Stimulated activated CD8-positive, alpha-beta memory T cell treated with anti-CD3 and anti-CD28 coated beads, Interleukin-7, amount 100 ng/mL, for 1 hour (primary cell): ENCODE data around the gene KRT86.
"Not testable (repeated sequence)": the region's sequence is repeated elsewhere in the genome, so short reads cannot be mapped to it uniquely, and the experiment has no call there.

Source experiments
- DNase-seq, 2 donors: peaks; one replicate each; pipeline ENCODE4 v3.0.0-alpha.2; 2020; ENCODE audit warnings: low read depth in 2 of 2

KRT86 gene

DNA sequence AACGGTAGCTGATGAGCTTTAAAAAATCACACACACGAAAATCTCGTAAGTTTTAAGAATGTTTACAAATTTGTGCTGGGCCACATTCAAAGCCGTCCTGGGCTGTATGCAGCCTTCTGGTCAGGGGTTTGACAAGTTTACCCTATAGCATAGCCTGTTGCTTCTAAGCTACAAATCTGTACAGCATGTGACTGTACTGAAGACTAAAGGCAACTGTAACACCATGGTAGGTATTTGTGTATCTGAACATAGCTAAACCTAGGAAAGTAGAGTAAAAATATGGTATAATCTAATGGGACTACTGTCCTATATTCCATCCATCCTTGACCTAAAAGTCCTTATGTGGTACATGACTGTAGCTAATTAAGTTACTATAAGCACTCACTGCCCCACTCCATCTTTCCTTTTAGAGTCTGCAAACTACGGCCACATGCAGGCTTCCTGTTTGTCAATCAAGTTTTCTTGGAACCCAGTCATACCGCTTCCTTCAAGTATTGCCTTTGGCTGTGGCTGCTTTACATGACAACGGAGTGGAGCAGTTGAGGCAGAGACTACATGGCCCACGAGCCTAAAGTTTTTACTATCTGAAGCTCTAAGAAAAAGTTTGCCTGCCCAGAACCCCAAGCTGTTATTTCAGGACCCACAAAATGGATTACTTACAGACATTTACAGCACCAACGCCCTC is 22.9 kb upstream of the KRT86 start:
- no peak for DNase-seq

DNA sequence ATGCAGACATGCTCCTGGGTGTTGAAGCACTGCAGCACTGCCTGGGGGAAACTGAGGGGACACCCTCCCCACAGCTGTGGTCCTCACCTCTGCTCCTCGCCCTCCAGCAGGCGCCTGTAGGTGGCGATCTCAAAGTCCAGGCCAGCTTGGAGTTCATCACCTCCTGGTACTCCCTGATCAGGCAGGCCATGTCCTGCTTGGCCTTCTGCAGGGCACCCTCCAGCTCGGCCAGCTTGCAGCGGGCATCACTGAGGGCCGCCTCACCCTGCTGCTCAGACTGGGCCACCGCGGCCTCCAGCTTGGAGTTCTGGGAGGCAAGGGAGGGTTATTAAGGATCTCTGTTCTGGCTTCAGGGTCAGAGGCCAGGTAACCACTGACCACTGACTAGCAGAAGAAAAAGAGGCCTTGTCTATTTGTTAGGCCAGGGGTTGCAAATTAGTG is 22.2 kb upstream of the KRT86 start:
- not testable (repeated sequence) for DNase-seq

DNA sequence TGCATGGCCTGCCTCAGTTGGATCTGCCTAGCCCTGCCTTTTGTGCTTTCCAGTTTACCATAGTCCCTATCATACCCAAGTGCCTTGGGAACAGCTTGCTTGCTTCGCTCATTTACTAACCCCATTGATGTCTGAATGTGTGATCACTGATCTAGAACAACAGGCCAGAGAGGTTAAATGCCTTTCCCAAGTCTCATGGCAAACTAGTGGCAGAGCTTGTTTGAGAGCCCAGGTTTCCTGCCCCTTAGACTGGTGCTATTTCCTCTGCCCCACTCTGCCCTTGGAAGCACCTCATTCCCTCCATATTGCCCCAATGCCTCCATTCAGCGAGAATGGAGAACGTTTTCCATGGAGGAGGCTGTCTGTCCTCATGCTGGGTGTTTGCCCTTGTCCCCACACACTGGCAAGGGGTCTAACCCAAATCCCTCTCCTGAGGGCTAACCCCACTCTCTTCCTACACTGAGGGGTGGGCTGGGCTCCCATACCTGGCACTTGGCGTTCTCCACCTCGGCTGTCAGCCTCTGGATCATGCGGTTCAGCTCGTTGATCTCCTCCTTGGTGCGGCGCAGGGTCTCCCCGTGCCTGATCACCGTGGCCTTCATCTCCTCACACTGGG is 21.6 kb upstream of the KRT86 start:
- DNase-seq = no peak

DNA sequence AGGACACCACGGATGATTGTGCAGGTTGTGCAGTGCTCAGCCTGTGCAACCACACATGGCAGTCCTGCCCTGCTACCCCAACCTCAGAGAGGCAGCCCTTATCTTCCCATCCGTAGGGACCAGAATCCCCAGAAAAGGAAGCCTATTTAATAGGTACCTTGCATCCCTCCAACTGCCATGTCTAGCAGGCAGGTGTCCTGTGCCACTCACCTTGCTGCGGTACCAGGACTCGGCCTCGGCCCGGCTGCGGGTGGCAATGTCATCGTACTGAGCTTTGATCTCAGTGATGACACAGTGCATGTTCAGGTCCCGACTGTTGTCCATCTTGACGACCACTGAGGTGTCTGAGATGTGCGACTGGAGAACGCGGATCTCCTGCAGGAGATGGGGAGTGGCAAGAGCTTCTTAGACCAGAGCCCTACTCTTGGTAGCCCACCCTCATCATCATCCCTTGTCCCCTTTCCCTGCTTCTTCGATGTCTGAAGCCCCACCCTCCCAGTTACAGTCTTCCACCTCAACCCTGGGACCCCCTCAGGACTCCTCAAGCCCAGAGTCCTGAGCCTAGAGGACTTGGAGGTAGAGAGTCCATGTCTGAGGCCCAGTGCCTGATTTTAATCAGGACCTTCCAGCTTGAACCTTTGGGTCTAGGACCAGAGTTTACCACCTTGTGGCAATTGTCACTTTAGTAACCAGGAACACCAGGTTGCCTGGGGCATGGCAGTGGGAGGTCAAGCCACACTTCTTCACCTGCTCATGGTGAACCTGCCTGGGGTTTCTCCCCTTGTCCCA is 20.9 kb upstream of the KRT86 start:
- no peak for DNase-seq

DNA sequence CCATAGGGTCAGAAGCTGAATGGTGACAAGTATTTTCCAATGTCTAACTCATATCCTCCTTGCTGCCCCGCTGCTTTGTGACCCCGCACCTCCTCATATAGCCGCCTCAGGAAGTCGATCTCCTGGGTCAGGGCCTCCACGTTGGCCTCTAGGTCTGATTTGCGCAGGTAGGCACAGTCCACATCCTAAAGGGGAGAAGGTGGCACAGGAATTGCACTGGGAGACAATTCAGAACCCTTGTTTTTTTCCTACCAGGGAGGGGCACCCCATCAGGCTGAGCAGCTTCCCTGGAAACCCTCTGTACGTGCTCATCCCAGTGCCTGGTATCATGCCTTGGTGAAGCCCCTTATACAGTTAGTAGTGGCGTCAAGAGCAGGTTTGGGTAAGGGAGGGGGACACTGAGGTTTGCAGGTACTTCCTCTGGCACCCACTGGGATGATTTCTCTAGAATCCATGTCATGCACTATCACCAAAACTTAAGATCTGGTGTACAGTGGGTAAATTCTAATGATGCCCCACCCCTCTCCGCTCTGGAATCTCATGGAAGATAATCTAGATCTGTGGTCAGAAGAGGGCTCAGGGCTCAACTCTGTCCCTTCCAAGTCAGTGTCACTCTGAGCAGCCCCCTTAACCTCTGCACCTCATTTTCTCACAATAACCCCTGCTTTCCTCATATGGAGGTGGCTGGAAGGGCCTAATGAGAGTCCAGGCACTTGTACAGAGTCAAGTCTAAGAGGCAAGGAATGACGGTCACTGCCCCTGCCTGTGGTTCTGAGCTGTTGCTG is 20.1 kb upstream of the KRT86 start:
- DNase-seq = no peak

DNA sequence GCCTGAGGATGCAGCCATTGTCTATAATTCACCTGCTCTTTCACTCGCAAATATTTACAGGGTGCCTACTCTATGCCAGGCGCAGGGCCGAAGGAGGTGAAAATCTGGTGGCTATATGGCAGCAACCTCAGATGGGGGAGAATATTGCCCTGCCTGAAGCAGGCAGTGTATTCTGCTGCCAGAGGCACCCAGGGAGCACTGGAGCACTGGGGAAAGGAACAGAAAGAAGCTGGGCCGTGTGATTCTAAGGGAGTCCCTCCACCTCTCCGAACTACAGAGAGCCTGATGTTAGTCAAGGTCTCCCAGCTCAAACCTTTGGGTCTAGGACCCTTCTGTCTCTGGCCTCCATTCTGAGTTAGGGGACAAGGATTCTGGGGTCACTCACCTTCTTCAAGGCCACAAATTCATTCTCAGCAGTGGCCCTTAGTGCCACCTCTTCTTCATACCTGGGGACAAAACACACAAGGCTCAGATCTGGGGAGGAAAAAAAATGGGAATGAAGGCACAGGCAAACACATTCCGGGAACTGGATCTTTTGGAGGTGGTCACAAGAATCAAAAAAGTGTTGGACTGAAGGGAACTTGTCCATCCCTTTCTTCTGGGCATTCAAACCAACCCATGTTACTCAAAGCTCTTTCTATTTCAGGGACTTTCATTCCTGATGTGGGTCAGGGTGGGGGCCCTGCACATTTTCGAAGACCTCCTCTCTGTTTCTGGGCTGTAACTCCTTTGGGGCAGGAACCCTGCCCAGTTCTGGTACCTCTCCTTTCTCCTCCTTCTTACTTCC is 19.3 kb upstream of the KRT86 start:
- DNase-seq = no peak

DNA sequence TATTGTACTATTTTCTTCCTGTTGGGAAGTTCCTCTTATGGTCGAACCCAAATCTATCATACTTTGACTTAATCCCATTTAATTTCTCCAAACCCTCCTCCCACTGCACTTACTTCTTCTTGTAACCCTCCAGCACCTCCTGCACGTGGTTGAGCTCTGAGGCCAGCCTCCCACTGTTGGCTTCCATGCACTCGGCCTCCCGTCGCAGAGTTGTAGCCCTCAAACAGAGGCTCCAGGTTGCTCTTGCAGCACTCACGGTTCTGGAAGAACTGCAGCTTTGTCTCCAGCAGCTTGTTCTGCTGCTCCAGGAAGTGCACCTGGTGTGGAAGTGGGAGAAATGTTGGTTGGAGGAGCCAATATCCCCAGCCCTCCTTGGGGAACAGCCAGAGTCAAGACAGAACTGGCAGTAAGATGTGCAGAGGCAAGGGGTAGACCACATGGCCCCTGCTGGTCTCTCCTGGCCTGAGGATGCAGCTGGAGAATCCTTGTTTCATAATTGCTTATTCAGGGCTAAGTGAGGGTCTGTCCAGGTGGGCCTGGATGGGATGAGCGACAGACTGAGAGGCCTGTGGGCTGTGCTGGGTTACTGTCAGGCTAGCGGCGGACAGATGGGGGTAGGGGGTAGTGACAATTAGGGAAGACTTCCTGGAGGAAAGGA is 18.4 kb upstream of the KRT86 start:
- no peak for DNase-seq

DNA sequence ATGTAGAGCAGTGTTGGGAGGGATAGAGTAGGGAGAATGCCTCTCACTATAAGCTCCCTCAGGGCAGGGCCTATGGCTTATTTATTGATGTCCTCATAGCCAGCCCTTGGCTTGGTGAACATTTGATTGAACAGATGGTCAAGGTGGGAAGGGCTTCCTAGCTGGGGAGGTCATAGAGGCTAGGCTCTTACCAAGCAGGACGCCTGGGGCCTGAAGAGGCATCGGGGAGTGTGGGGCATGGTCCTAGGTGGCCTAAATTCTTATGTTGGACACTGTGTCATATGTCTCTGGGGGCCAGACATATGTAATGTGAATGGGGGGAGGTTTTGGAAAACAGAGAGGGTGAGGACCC is 17.9 kb upstream of the KRT86 start:
- DNase-seq = no peak

DNA sequence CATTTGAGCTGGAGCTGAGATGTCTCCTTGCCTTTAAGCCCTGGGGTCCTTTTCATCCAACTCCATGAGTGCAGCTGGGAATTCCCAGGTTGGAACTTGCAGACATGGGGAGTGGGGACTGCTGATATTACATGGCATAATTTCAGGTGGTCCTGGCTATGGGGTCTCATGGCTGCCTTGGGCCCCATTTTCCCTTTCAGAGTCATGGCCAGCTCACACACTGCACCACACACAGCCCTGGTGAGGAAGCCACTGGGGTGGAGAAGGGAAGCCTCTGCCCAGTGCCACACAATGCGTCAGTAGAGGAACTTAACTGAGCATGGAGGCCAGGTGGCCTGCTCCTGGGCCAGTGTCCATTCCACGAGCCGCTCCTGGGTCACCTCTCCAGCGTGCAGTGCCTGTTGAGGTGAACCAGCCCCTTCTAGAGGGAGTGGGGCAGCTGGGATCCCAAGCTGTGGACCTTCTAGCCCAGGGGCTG is 17.3 kb upstream of the KRT86 start:
- no peak for DNase-seq

DNA sequence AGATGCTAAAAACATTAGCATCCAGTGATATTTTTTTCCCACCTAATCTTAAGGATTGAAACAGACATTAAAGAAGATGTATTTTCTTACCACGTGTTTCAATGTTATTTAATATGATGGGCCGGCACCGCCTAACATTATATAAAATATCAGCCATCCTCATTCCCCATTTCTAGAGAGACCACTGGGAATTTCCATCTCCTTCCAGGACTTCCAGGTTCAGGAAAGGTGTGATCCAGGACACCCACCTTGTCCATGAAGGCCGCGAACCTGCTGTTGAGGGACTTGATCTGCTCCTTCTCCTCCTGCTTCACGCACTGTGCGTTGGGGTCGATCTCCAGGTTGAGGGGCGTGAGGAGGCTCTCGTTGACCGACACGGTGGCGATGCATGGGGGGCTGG is 16.5 kb upstream of the KRT86 start:
- DNase-seq = not testable (repeated sequence)

DNA sequence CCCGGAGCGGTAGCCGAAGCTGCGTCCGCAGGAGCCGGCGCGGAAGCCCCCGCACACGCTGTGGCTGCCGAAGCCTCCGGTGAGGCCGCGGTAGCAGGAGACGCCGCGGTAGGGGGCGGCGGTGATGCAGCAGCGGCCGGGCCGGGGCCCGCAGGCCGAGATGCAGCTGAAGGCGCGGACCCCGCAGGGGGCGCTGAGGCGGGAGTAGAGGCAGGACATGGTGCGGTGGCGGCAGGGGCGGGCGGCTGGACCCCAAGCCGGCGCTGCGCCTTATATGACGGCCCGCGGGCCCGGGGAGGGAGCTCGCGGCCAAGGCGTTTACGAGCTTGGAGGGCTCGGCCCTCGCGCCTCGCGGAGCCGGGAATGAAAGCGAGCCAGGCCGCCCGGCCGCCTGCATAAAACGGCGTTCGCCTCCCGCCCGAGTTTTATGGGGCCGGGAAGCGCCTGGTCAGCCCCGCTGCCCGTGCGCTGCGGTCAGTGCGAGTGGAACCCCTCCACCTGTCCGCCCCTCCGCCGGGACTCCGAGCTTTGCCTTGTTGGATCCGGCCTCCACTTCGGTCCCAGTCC is 16.0 kb upstream of the KRT86 start:
- no peak for DNase-seq

DNA sequence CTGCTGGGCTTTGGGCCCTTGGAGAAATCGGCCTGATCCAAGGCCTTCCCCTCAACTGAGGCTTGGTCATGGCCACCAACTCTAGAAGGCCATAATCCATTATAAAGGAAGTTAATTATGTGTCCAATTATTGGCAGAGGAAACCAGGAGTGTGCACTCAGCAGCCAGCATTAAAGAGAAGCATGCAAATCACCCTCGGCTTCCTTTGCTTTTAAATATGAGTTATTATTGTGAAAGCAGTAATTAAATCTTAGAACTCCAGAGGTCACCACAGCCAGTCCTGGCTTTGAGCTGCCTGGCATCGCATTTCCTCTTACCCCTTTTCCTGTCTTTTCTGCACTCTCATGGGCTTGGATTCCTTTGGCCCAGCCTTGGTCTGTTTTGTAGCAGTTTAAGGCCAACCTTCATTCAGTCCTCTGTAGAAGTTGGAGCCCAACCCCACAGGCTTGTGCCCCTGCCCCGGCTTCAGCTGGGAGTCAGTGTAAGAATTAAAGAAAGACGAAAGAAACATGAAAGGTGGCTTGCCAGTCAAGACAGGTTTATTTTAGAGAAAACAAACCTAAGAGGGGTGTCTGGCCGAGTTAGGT is 14.7 kb upstream of the KRT86 start:
- no peak for DNase-seq

DNA sequence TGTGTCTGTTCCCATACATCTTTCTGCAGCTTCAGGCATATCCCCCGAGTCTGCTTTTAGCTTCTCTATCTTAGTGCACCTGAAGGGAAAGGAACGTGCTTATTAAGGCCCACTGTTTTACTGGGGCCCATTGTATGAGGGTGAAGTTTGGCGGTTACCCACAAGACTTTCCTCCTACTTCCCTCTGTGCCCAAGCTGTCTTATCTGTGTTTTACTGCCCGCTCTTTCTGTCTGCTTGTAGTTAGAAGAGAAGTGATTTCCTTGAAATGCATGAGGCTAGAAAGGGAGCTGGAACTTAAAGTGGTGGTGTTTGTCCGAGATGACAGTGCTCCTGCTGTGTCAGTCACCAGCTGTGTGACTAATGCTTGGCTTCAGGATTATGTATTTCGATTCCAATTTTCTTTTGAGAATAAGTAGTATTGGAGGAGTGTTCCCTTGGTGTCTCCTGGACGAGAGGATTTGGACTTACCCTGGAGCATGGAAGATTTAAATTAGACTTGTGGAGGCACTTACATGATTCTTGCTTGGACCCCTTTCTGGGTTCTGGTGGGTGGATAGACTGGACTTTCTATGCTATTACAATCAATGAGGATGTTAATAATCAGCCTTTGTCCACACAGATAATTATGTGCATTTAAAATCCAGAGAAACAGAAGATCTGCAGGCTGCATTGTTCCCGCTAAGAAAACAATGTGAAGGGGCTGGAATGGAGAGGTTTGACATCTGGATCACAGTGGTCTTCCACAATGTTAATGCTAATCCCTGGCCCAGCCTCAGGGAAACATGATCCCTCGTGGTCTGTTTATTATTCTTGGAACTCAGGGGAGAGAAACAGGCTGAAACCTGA is 13.9 kb upstream of the KRT86 start:
- no peak for DNase-seq

DNA sequence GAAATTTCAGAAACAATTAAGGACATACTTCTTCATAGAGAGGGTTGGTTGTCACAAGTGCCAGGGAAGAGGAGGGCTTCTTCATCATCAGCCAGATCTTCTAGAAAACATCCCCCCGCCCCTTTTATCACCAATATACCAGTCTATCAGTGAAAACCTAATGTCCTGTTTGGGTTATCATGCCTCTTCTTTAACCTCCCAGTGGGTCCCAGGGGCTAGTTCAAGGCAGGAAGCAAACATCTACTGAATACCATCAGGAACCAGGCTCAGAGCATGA is 13.3 kb upstream of the KRT86 start:
- no peak for DNase-seq

DNA sequence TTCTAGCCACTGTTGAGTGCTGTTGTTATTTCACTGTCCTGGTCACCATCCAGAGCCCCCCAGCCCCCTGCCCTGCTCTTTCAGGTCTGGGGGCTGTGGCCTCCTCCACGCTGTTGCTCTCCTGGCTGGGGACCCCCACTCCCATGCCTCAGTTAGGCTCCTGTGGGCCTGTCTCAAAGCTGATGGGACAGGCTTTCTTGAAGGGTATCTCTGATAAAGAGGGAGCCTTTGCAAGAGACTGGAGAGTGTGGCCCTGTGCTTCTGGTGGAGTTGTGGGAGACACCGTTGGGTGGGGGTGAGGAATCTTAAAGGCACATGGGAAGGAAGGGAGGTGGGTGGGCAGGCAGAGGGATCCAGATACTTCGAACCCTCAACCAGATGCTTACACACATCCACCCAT is 12.2 kb upstream of the KRT86 start:
- DNase-seq = no peak

DNA sequence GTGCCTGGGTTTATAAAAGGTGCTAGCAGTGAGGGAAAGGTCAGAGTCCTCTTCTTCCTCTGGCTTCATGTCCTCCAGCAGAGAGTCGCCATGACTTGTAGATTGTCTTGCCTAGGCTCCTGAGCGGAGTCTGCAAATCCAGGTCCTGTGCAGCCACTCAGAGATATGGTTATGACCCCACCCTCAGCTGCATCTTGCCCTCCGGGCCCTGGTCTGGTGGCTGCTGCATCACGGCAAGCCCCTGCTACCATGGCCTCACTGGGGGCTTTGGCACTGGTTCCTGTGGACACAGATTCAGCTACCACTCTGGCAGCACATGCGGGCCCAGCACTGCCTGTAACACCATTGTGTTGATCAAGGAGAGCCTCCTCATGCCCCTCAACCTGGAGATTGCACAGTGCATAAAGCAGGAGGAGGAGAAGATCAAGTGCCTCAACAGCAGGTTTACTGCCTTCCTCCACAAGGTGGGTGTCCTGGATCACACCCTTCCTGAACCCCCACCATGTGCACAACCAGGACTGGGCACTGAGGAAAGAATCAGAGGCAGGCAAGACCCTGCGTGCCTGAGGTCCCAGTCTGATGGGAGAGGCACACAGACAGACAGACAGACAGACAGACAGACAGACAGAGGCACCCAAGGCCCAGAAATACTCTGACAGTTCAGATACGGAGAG is 10.5 kb upstream of the KRT86 start:
- no peak for DNase-seq

DNA sequence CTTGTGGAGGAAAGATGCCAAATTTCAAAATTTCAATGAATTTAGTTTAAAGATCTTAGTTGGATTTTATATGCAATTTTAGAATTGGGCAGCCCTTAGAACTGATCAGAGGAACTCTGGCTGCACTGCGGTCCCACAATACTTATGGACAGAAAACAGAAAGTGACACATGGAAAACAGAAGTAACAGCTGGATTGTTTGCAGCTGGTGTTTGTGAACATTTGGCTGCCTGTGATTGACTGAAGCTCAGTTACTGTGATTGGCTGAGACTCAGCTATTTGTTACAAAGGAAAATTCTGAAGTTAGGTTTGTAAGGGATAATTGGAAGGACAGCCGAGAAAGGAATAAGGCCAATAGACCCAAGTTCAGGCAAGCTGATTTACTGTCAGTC is 10.0 kb upstream of the KRT86 start:
- no peak for DNase-seq

DNA sequence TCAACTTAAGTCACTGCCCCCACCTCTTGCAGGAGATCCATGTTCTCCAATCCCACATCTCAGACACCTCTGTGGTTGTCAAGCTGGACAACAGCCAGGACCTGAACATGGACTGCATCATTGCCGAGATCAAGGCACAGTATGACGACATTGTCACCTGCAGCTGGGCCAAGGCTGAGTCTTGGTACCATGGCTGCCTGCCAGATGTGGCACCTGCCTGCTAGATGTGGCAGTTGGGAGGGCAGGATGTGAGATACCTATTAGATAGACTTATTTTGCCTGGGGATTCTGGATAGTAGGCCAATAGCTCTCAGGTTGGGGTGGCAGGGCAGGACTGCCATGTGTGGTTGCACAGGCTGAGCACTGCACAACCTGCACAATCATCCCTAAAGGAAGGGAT is 7.9 kb upstream of the KRT86 start:
- DNase-seq = no peak

DNA sequence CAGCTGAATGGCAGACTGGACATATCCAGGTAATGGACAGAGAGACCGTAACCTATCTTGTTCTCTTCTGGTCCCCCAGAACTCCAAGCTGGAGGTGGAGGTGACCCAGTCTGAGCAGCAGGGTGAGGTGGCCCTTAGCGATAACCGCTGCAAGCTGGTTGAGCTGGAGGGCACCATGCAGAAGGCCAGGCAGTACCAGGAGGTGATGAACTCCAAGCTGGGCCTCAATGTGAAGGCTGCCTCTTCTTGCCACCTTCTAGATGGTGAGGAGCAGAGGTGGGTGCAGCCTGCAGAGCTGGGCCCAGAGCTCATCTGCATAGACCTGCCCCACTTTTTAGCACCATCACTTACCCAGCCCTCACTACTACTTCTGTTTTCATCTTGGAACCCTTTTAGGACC is 7.2 kb upstream of the KRT86 start:
- DNase-seq = no peak
